SK-N-SH (cell line): ENCODE results near the gene IKZF4.

Source experiments
- CTCF ChIP-seq: fragments of 200-600 bp; sonication (generic); IDR thresholded peaks from 2 replicates; pipeline ENCODE4 v1.6.1; 2017; ENCODE audit warnings: antibody characterized with exemption, mild to moderate bottlenecking, moderate library complexity
- EP300 ChIP-seq, 2 experiments: IDR thresholded peaks; 2 replicates each; pipeline versions ENCODE4 v1.4.0 to v1.6.1; 2012; ENCODE audit warnings: borderline replicate concordance in 1 of 2, low read depth in 1 of 2, low read length in 1 of 2
- EZH2phosphoT487 ChIP-seq: fragments of 200-600 bp; sonication (generic); IDR thresholded peaks from 2 replicates; pipeline ENCODE4 v1.6.1; 2017; ENCODE audit warnings: low read depth, mixed run types, mild to moderate bottlenecking, antibody characterized with exemption, moderate library complexity, borderline replicate concordance
- GATA2 ChIP-seq: sonication (generic); formaldehyde crosslinking; IDR thresholded peaks from 2 replicates; pipeline ENCODE4 v1.5.0; 2020; ENCODE audit warnings: mild to moderate bottlenecking, missing genetic modification reagents
- MXI1 ChIP-seq: IDR thresholded peaks from 2 replicates; pipeline ENCODE4 v1.6.1; 2012; ENCODE audit warnings: mild to moderate bottlenecking, low read depth, low read length, improper control_type of control experiment
- NRF1 ChIP-seq: IDR thresholded peaks from 2 replicates; pipeline ENCODE4 v1.6.1; 2012; ENCODE audit warnings: low read depth, mild to moderate bottlenecking, low read length
- REST ChIP-seq: IDR thresholded peaks from 2 replicates; pipeline ENCODE4 v1.6.1; 2012; ENCODE audit warnings: mild to moderate bottlenecking, low read depth, low read length, moderate library complexity
- RFX5 ChIP-seq: IDR thresholded peaks from 2 replicates; pipeline ENCODE4 v1.6.1; 2012; ENCODE audit warnings: mild to moderate bottlenecking, improper control_type of control experiment, low read length
- TAF1 ChIP-seq: IDR thresholded peaks from 2 replicates; pipeline ENCODE4 v1.6.1; 2012; ENCODE audit warnings: low read depth, mild to moderate bottlenecking, low read length, moderate library complexity, borderline replicate concordance
- USF2 ChIP-seq: fragments of 150-350 bp; IDR thresholded peaks from 2 replicates; pipeline ENCODE4 v1.6.1; 2017; ENCODE audit warnings: antibody characterized with exemption, low read length, low read depth, borderline replicate concordance
- ZBTB33 ChIP-seq: IDR thresholded peaks from 2 replicates; pipeline ENCODE4 v1.4.0; 2012; ENCODE audit warnings: low read depth, borderline replicate concordance

- TF ChIP-seq ZBTB33 (no peak), TAF1 (no peak), RFX5 (no peak), REST (no peak), CTCF (no peak), USF2 (no peak), NRF1 (no peak), GATA2 (CRISPR knock-in tag) (no peak), MXI1 (no peak), EZH2phosphoT487 (no peak), EP300 (IDR thresholded peaks at IDR 0.05; ENCODE audit: borderline replicate concordance in 1 of 2, low read depth in 1 of 2, low read length in 1 of 2) (no peak)
Measured at GRCh38 chr12:55972456-55972855, 48.4 kb upstream of the IKZF4 start.
